Measurements from ENCODE around the gene DMGDH. TPM values are rescaled to one million over a fixed set of nuclear protein-coding genes. Genes with fewer than 3 reads are reported as not detected.

DMGDH gene
- total and polyA plus RNA-seq, 2 of the 4 experiments (the other 2 are of a cell fraction) = 0.18 TPM; not detected in 1

- Histone ChIP-seq H3K9ac (ENCODE audit: low read depth, low read length) (peak overlapping the region; percentile 72; the same call in 1 of the 2 replicates), H2BK120ac (ENCODE audit: low read depth, low read length) (peak overlapping the region; percentile 62; the same call in 1 of the 2 replicates), H3K56ac (ENCODE audit: extremely low read depth, insufficient read depth, low read length) (no peak overlapping the region), H3K27ac (ENCODE audit: insufficient read depth, low read length) (no peak overlapping the region), H2AFZ (replicated peaks; ENCODE audit: low read length, poor library complexity) (peak overlapping the region; percentile 94), H2AK5ac (ENCODE audit: low read depth, low read length) (no peak overlapping the region), H2BK5ac (ENCODE audit: low read depth, low read length, poor library complexity, severe bottlenecking) (no peak overlapping the region), H4K91ac (ENCODE audit: insufficient read depth, low read depth, low read length) (no peak overlapping the region), H3K18ac (ENCODE audit: low read depth, low read length) (peak overlapping the region; percentile 65; the same call in 1 of the 2 replicates), H3K9me3 (ENCODE audit: control insufficient read depth, insufficient read depth, low read length) (no peaks in the 10 kb centered on the region), H3K23ac (ENCODE audit: low read depth, low read length) (no peak overlapping the region), H4K5ac (ENCODE audit: low read depth, low read length) (peak overlapping the region; percentile 25; the same call in 1 of the 2 replicates), H3K9me1 (ENCODE audit: insufficient read depth, low read length) (peaks cover 5% of the 10 kb centered on the region), H2BK20ac (ENCODE audit: low read depth, low read length) (no peak overlapping the region), H3K36me3 (ENCODE audit: control insufficient read depth, insufficient read depth, low read length) (no peaks in the 10 kb centered on the region), H4K20me1 (ENCODE audit: insufficient read depth, low read length) (no peaks in the 10 kb centered on the region), H3K4me3 (ENCODE audit: insufficient read depth, low read depth, low read length) (peak overlapping the region; percentile 37), H4K8ac (ENCODE audit: low read depth in 2 of 2, low read length in 2 of 2) (peak overlapping the region in 1 of 2 experiments; percentile 79; a peak in 2 of 4 replicates), H3K4ac (ENCODE audit: low read depth, low read length) (no peak overlapping the region; the same call in 1 of the 2 replicates), H3K79me1 (ENCODE audit: low read depth in 1 of 2, low read length in 2 of 2) (no peaks in the 10 kb centered on the region), H3K27me3 (ENCODE audit: control insufficient read depth, insufficient read depth, low read length) (peaks cover 8% of the 10 kb centered on the region), H2AK9ac (replicated peaks; ENCODE audit: low read depth, low read length, poor library complexity) (no peak overlapping the region), H3K4me2 (ENCODE audit: low read depth, low read length) (peak overlapping the region; percentile 96), H3K14ac (replicated peaks; ENCODE audit: low read depth, low read length) (peak overlapping the region; percentile 74; the same call in 1 of the 2 replicates), H3K4me1 (ENCODE audit: control insufficient read depth, insufficient read depth, low read length) (peaks cover 5% of the 10 kb centered on the region), H2BK15ac (ENCODE audit: low read depth, low read length) (0 out of 3 replicates have a peak overlapping the region, but pooled peaks have one; percentile 16)
- ChIA-PET POLR2A (ENCODE audit: unreplicated experiment) (no interaction called here), CTCF (interaction anchor here (0.5 to 9.5 kb wide), 26 partner anchors 10 to 832 kb away, joined by 3 to 115 read pairs (median 3); partner anchors contain the start of gene ARSB)
- intact Hi-C loops (cut with micrococcal nuclease) (loop anchor here (1.0 to 10.0 kb wide), 6 partner anchors 108 to 1850 kb away; partner anchors contain the start of gene TENT2), in situ Hi-C loops (cut with MboI; ENCODE audit: low sequenced_read_pairs) (loop anchor here (5.0 to 10.0 kb wide), 2 partner anchors 107 to 440 kb away; no protein-coding TSS in a partner anchor), dilution Hi-C loops (cut with HindIII; ENCODE audit: low sequenced_read_pairs, unreplicated experiment) (no loop called here)
- ATAC-seq (ENCODE audit: low read depth) (peak; percentile 74), DNase-seq (peak; percentile 72)
- no TSS peak for BruUV-seq (replicated peaks)
- TF ChIP-seq FOS (IDR thresholded peaks at IDR 0.05; ENCODE audit: low read depth, low read length) (no peak), CTCF (conservative IDR thresholded peaks at IDR 0.05; ENCODE audit: low read depth, low read length) (peak; percentile 99), RCOR1 (IDR thresholded peaks at IDR 0.05; ENCODE audit: insufficient replicate concordance, low read length) (no peak), SMC3 (IDR thresholded peaks at IDR 0.05; ENCODE audit: low read depth, low read length) (peak; percentile 91), BHLHE40 (IDR thresholded peaks at IDR 0.05; ENCODE audit: low read depth, low read length) (no peak), RAD21 (IDR thresholded peaks at IDR 0.05; ENCODE audit: low read length) (peak; percentile 91), CEBPB (IDR thresholded peaks at IDR 0.05; ENCODE audit: low read depth, low read length) (0 out of 2 replicates have a peak, but pooled peaks have one; percentile 12)
- 16% methylated on average over 5 of the region's 13 CpGs; no CpG with 5 or more reads in 1 of the 2 experiments for WGBS, 2 experiments (ENCODE audit: extremely low coverage in 2 of 2, insufficient read length in 1 of 2)
These were observed 44.4 kb downstream of the DMGDH start for GRCh38 chr5:79025054-79025472.
